Esophagus squamous epithelium (tissue), 5 donors: ENCODE measurements around the gene ELOVL6. TPM values are rescaled to one million over a fixed set of nuclear protein-coding genes. Genes with fewer than 3 reads are reported as not detected.

Experiments used
- DNase-seq: peaks from one replicate; lab custom pipeline; 2025; lab: John Stamatoyannopoulos, UW
- H3K27ac ChIP-seq, 4 donors: fragments of 200-600 bp; sonication (generic); one replicate each; pipeline ENCODE4 v1.5.1; 2016 to 2019; ENCODE audit warnings: mild to moderate bottlenecking in 1 of 4
- H3K27me3 ChIP-seq, 4 donors: fragments of 200-600 bp; sonication (generic); 1 replicate in 3 of 4; 2 replicates in 1 of 4; pipeline versions ENCODE4 v1.5.1 to v1.6.0; 2017 to 2021; ENCODE audit warnings: antibody characterized with exemption in 1 of 4
- H3K36me3 ChIP-seq, 3 donors: fragments of 200-600 bp; sonication (generic); one replicate each; pipeline ENCODE4 v1.5.1; 2016 to 2019
- H3K4me1 ChIP-seq, 3 donors: fragments of 200-600 bp; sonication (generic); one replicate each; pipeline ENCODE4 v1.5.1; 2017 to 2019
- H3K4me3 ChIP-seq, 4 donors: fragments of 200-600 bp; sonication (generic); 1 replicate in 3 of 4; 2 replicates in 1 of 4; pipeline ENCODE4 v1.5.1; 2016 to 2019; ENCODE audit warnings: mild to moderate bottlenecking in 2 of 4, moderate library complexity in 1 of 4
- H3K9me3 ChIP-seq, 3 donors: fragments of 200-600 bp; sonication (generic); one replicate each; pipeline ENCODE4 v1.5.1; 2016 to 2019
- POLR2A ChIP-seq, 4 donors: fragments of 450-650 bp; IDR thresholded peaks; one replicate each; pipeline ENCODE4 v1.6.1; 2017; ENCODE audit warnings: antibody characterized with exemption in 4 of 4, mild to moderate bottlenecking in 4 of 4, moderate library complexity in 3 of 4
- WGBS, 2 donors: methylation state at CpG; one replicate each; pipeline ENCODE4 v1.1.5; 2018; 5-methylcytosine and 5-hydroxymethylcytosine counted together
- intact Hi-C: fragments of 100-400 bp; cut with DNase I; formaldehyde crosslinking; loops from one replicate; pipeline ENCODE4 v1.15.0; 2022
- total RNA-seq, 4 donors: library from RNA; depleted of rRNA; stranded (reverse); fragments of >200 nt; gene quantifications; one replicate each; pipeline ENCODE4 v1.1.0, GENCODE V29; 2016
- TF ChIP-seq, protein P1 (sequence below), 6 experiments: fragments of 450-650 bp in 4 of 6; fragments of 200-600 bp in 2 of 6; sonication (generic) in 2 of 6; IDR thresholded peaks; one replicate each; pipeline ENCODE4 v1.5.1; 2016 to 2019; ENCODE audit warnings: antibody characterized with exemption in 6 of 6, mild to moderate bottlenecking in 4 of 6, moderate library complexity in 4 of 6
- donor health status: DM: yes; HTN: yes; CAD: no.

Gene ELOVL6
- total RNA-seq, 4 donors from 2014 or later = 13.0 to 39.5 (median 19.4) TPM

DNA sequence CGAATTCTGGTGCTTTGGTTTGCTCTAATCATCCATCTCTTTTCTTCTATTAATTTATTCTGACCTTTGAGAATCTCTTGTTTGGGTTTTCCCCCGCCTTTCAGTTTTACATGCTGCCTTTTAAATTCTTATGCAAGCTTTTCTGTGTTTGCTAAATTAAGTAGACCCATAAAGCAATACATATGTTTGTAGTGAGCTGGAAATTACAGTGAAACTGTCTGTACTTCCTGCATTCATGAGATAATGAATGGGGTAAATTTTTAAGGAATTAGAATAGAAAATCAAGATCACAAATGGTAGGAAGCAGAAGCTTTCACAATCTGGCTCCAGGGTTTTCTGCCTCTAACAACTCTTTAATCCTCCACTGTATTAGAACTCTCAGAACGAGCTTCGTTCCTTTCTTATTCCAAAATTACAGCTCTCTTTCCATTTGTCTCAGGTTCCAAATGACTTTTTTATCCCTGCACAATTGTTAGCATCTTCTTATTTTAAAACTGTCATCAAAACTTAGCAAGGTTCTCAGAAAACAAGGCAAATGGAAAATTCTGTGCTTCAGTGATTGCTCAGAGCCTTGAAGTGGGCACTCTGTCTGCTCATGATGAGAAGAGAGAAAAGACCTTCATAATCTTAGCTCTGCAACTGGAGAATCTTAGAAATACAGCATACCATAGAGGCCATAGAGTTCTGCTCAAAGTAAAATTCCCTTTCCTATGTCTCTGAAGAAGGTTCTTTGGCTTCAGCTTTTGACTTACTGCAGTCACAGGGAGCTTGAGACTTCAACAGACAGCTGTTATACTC is 177.6 kb downstream of the ELOVL6 start:
- H3K9me3 ChIP-seq = no peaks in the 10 kb centered on the region
- no peaks in the 10 kb centered on the region for H3K36me3 ChIP-seq
- TF ChIP-seq POLR2A (IDR thresholded peaks at IDR 0.05) = no peak
- TF ChIP-seq, protein P1, sequence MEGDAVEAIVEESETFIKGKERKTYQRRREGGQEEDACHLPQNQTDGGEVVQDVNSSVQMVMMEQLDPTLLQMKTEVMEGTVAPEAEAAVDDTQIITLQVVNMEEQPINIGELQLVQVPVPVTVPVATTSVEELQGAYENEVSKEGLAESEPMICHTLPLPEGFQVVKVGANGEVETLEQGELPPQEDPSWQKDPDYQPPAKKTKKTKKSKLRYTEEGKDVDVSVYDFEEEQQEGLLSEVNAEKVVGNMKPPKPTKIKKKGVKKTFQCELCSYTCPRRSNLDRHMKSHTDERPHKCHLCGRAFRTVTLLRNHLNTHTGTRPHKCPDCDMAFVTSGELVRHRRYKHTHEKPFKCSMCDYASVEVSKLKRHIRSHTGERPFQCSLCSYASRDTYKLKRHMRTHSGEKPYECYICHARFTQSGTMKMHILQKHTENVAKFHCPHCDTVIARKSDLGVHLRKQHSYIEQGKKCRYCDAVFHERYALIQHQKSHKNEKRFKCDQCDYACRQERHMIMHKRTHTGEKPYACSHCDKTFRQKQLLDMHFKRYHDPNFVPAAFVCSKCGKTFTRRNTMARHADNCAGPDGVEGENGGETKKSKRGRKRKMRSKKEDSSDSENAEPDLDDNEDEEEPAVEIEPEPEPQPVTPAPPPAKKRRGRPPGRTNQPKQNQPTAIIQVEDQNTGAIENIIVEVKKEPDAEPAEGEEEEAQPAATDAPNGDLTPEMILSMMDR (IDR thresholded peaks at IDR 0.05) = no peak
- no peaks in the 10 kb centered on the region for H3K4me1 ChIP-seq
- WGBS, 2 donors = 50 to 62% methylated on average over 4 of the region's 4 CpGs
- H3K4me3 ChIP-seq = no peak overlapping the region
- no peaks in the 10 kb centered on the region for H3K27me3 ChIP-seq
- no peak overlapping the region for H3K27ac ChIP-seq
- no peak for DNase-seq
- intact Hi-C loops = no loop called here

- no peak overlapping the region for H3K4me3 ChIP-seq
- no peak for TF ChIP-seq POLR2A (IDR thresholded peaks at IDR 0.05)
- TF ChIP-seq, protein P1 (IDR thresholded peaks at IDR 0.05) = no peak
- 44% methylated on average over 5 of the region's 5 CpGs for WGBS, 2 donors
- H3K36me3 ChIP-seq = no peaks in the 10 kb centered on the region
- no peaks in the 10 kb centered on the region for H3K4me1 ChIP-seq
- H3K27ac ChIP-seq = no peak overlapping the region
- DNase-seq = no peak
- no peaks in the 10 kb centered on the region for H3K9me3 ChIP-seq
- intact Hi-C loops = no loop called here
- H3K27me3 ChIP-seq = no peaks in the 10 kb centered on the region
These were observed 178.3 kb downstream of the ELOVL6 start for GRCh38 chr4:110020139-110020538.

DNA sequence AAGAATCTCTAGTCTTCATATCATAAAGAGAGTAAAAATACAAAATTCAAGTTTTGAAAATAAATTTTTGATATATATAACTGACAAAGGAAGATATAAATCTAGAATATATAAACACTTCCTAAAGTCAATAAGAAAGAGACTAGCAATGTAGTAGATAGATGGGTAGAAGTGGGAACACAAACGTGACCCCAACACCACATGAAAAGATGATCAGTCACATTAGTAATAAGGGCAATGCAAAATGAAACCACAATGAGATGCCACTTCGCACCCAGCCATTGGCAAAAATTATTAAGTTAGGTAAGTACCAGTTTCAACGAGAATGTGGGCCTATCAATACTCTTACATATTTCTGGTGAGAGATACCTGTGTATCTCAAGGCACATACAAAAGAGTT is 179.3 kb downstream of the ELOVL6 start:
- DNase-seq = no peak
- 55 to 75% methylated on average over 3 of the region's 3 CpGs for WGBS, 2 donors
- H3K36me3 ChIP-seq = no peaks in the 10 kb centered on the region
- H3K4me1 ChIP-seq = no peaks in the 10 kb centered on the region
- H3K27ac ChIP-seq = no peak overlapping the region
- no peaks in the 10 kb centered on the region for H3K27me3 ChIP-seq
- H3K4me3 ChIP-seq = no peak overlapping the region
- intact Hi-C loops = no loop called here
- H3K9me3 ChIP-seq = no peaks in the 10 kb centered on the region
- TF ChIP-seq, protein P1 (IDR thresholded peaks at IDR 0.05) = no peak
- no peak for TF ChIP-seq POLR2A (IDR thresholded peaks at IDR 0.05)

- H3K9me3 ChIP-seq = no peaks in the 10 kb centered on the region
- 83 to 92% methylated on average over 6 of the region's 6 CpGs for WGBS, 2 donors
- no peaks in the 10 kb centered on the region for H3K4me1 ChIP-seq
- H3K36me3 ChIP-seq = no peaks in the 10 kb centered on the region
- DNase-seq = no peak
- H3K27ac ChIP-seq = no peak overlapping the region
- H3K4me3 ChIP-seq = no peak overlapping the region
- H3K27me3 ChIP-seq = no peaks in the 10 kb centered on the region
- intact Hi-C loops = no loop called here
- TF ChIP-seq, protein P1 (IDR thresholded peaks at IDR 0.05) = no peak
- no peak for TF ChIP-seq POLR2A (IDR thresholded peaks at IDR 0.05)
These were observed 184.2 kb downstream of the ELOVL6 start for GRCh38 chr4:110014233-110014632.

DNA sequence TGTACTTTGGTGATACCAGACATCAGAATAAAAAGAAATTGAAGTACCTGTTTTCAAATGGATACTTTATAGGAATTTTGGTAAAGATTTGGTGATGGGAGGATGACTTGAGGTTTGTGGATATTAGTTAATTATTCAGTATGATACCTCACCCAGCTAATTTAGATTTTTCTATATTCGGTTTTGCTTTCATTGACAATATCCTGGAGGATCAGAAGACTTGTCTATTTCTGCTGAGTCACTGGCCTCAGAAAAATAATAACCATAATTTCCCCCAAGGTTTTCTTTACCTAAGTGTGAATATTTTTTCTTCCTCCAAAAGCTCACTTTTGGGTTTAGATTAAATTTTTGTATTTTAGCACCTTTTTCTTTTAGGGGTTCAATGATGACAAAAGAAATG is 185.5 kb downstream of the ELOVL6 start:
- Histone ChIP-seq H3K9me3 (no peaks in the 10 kb centered on the region), H3K4me3 (no peak overlapping the region), H3K4me1 (no peaks in the 10 kb centered on the region), H3K36me3 (no peaks in the 10 kb centered on the region), H3K27ac (no peak overlapping the region), H3K27me3 (no peaks in the 10 kb centered on the region)
- no peak for TF ChIP-seq POLR2A (IDR thresholded peaks at IDR 0.05)
- TF ChIP-seq, protein P1 (IDR thresholded peaks at IDR 0.05) = no peak
- DNase-seq = no peak
- intact Hi-C loops = no loop called here
- WGBS, 2 donors = 46 to 62% methylated on average over 1 of the region's 1 CpG
